GM18508 (cell line): ENCODE data around the gene CATSPER3.

ENCODE experiments used
- ATAC-seq: cut with Tn5 transposase; IDR thresholded peaks from one replicate; pipeline ENCODE4 v1.9.1; 2021; ENCODE audit warnings: moderate number of reproducible peaks; ENCODE audit not compliant: insufficient read depth, unreplicated experiment

The CATSPER3 gene

DNA sequence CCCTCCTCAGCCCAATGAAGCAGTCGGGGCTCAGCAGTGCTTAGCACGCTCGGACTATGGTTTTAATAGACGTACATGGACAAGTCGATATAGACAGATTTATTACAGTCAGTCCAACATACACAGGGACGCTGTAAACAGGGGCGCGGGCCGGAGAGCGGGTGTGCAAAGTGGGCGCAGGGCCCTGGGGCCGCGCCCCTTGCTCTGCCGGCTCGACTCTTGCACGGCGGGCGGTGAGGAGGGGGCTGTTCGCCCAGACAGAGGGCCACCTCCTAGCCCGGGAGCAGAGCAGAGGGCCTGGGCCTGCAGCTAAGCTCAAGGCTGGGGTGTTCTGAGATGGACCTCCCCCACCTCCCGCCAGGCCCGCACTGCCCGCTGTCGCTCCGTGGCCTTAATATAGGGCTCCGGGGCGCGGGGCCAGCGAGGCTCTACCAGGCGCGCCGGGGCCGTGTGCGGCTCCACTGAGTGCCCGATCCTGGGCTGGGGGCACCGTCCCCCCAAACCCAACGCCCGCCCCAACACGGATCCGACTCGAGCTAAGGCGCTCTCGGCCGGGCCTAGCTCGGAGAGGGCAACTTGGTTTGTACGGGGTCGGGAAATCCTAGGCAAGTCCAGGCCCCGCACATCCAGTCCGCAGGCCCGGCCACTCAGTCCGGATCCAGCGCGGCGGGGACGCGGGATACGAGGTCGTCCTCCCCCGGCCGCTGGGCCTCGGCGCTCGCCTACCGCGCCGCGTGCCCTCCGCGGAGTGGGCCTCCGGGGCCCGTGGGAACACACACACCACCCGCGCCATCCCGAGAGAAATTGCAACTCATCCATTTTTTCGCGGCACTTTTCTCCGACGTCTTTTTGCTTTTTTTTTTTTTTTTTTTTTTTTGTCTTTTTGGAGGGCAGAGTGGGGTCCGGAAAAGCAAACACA is 60.2 kb downstream of the CATSPER3 start:
- no peak for ATAC-seq

DNA sequence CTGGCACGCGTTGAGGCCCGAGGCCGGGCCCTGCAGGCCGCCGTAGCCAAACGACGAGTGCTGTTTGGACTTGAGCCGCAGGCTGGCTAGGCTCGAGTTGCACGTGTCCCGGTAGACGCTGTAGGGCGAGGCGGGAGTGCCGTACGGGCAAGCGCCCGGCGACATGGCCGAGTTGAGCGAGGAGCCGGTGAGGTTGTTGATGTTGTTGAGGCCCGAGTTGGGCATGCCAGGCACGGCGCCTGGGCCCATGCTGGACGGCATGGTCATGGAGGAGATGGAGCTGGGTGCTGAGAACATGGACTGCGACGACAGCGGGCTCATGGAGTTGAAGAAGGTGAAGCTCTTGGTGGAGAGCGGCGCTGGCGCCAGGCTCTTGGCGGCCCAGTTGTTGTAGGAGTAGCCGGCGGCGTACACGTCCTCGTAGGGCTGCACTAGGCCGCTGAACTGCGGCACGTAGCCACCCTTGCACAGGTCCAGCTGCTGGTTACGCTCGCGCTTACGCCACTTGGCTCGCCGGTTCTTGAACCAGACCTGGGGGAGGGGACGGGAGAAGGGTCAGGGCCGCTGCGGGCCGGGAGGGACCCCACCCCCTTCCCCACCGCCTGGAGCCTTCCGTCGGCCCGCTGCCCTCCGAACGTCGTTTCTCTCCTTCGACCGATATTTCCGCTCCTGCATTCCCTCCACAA is 61.2 kb downstream of the CATSPER3 start:
- no peak for ATAC-seq

DNA sequence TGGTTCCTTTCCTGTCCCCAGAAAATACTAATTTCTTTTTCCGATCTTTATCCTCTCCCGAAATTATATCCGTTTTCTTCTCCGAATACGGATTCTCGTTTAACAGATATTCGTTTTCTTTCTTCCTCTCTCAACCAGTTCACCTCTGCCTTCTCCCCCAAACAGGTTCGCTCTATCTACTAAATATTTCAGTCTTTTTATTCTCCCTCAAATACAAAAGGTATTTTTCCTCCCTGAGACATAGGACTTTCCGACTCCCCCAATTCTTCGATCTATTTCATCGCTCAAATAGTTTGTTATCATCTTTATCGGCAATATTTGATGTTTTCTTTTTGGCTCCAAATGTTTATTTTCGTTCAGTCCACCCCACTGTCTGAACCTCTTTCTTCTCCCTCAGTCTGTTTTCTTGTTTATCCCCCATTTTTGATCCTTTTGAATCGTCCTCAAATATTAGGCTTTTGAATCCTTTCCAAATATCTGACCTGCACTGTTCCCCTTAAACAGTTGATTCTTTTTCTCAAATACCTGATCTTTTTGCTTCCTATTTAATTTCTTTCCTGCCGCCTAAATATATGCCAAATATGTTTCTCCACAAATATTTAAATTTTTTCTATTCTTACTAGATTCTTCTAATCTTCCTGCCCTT is 61.9 kb downstream of the CATSPER3 start:
- ATAC-seq: no peak

DNA sequence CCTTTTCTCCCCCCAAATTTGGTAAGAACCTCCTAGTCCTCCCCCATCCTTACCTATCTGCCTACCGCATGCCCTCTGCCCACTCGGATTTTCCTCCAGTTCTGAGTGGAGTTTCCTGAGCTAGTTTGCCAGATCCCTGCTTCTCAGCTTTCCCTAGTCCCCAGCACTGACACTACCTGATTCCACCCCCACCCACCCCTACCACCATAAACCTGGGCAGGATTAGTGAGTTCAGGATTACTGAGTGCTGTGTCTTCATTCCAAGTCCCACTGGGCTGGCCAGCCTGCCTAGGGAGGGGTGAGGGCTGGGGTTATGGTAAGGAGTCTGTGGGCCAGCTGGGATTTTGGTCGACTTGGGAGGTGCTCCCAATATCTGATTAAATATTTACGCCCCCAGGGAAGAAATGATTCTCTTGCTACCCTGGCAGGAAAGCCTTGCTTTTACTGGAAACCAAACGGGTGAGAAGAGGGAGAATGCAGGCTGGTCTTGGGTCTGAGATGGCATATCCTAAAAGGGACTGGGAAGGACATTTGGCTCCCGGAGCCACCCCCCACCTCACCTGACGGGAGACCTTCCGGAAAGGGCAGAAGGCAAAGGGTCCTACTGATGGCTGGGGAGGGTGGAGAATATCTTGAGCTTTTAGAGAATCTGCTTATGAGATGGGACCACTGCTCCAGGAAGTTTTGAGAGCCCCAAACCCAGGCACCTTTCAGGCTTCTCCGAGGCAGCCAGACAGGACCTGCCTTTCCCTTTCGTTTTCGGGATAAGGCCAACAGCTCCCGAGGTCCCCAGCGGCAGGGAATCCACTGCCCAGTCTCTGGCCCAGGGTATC is 62.6 kb downstream of the CATSPER3 start:
- no peak for ATAC-seq

DNA sequence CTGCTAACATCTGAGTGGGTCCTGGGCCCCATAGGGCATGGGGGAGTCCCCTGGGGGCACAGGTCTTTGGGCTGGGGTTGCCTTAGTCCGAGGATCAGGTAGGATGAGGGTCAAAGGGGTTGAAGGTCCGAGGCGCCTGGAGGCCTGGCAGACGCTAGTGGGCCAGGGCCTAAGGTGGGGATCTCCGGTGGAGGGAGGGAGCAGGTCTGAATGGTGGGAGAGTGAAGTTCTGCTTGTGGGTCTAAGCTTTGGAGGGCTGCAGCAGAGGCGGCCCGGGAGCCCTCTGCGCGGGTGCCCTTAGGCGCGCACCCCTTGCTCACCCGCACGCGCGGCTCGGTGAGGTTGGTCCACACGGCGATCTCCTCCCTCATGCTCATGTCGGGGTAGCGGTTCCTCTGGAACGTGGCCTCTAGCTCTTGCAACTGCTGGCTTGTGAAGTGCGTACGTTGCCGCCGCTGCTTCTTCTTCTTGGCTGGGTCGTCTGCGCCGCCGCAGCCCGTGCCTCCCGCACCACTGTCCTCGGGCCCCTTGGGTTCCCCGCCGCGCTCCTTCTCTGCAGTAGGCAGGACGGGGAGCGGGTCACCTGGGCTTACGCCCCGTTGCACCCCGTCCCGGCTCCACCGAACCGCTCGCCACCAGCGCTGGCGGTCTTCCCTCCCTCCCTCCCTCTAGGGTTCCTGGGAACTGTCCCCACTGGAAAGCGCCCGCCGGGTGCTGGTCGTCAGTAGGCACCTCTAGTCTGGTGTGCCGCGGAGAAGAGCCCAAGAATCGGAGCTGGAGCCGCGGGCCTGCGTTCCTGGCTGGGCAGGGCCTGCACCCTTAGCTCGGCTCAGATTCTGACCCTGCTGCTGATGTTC is 63.5 kb downstream of the CATSPER3 start:
- ATAC-seq: no peak

DNA sequence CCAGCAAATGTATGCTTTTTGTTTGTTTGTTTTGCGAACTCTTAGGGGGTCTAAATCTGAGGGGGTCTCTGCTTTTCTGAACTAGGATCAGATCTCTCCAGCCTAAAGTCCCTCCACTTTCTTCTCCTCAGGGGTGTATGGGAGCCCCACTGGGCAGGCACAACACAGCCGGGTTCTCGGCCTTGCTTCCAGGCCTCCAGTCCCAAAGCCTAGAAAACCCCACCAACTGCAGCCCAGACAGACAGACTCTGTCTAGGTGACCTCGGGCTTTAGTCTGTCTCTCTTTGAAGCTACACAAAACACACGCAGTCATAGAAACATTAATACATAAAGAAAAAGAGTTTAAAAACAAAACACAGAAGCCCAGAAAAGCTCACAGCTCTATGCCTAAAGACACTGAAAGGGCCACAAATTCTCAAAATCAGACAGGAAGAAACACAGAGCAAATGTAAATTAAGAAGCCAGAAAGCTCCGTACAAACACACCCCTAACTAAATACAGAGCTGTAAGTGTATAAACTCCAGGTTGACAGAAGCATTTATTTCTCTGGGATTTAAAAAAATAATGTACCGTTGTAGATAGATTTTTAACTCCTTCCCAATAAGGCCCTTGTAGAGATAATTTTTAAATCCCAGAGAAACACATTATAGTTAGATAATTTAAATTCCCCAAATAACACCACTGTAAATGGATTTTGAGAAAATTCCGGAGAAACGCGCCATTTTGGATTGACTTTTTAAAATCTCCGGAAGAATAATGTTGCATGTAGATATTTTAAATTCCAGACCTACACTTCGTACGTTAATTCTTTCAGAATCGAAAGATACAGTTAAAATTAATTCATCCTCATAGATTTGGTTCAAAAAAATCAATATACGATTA is 64.3 kb downstream of the CATSPER3 start:
- no peak for ATAC-seq

DNA sequence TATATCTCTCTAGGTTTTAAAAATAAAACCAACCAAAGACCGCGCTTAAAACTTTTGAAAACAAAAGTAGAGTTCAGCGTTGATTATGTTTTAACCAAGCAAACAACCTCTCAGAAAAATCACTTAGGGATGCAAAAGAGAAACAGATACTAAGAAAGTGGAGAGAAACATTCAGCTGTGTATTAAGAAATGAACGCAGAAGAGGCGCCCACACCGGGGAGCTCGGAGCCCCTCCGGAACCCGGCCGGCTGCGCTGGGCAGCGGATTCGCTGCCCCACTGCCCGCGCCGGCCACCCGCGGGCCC is 64.9 kb downstream of the CATSPER3 start:
- no peak for ATAC-seq

DNA sequence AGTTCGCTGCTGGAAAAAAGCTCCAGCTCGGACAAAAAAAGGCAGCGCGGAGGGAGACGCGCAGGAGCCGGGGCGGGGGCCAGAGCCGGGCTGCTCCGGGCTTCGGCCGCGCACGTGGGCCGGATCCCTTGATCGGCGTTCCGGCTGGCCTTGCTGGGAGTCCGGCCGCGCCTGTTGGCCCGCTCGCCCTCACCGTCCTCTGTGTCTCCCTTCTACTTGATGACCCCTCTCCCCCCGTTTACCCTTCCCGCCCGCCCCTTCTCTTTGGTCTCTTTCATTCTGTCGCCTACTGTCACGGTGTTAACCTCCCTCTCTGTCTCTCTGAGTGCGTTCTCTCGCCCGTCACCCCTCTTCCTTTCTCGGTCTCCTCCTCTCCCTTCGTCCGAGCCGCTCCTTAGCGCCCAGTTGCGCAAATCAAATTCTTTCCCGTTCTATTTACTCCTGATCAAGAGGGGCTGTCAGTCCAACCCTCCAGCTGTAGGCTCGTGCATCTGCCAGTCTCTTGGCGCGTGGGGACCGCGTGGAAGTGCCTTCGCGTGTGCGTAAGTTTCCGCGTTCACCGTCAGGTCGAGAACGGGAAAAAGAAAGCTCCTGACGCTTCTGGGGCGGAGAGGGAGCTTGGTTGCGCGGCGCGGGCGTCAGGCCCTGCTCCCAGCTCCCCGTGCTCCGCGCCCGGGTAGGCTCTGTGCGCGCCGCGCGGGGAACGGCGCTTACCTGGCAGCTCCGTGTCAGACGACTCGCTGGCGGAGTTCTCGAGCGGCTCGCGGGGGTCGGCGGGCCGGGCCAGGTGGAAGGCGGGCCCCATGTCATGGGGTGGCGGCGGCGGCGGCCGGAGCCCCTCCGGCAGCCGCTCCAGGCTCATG is 65.5 kb downstream of the CATSPER3 start:
- no peak for ATAC-seq

DNA sequence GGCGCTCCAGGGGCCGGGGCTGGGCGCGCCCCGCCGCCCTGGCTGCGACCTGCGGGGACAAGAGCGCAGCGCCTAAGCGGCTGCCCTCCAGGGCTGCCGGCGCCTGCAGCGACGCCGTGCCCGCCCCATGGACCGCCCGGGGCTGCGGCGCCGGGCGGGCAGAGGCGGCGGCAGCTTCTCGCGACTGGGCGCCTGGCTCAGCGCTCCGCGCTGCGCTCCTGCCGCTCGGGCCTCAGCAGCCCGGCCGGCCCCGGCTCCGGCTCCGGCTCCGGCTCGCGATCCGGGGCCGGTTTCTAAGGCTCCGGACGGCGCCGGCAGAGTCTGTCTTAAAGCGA is 66.2 kb downstream of the CATSPER3 start, which contains the start of gene PITX1:
PITX1 (minus strand) TSS at position 328 of the 335 bp plus-strand sequence. CDS start 347 bp downstream, outside the sequence.
- ATAC-seq: no peak

DNA sequence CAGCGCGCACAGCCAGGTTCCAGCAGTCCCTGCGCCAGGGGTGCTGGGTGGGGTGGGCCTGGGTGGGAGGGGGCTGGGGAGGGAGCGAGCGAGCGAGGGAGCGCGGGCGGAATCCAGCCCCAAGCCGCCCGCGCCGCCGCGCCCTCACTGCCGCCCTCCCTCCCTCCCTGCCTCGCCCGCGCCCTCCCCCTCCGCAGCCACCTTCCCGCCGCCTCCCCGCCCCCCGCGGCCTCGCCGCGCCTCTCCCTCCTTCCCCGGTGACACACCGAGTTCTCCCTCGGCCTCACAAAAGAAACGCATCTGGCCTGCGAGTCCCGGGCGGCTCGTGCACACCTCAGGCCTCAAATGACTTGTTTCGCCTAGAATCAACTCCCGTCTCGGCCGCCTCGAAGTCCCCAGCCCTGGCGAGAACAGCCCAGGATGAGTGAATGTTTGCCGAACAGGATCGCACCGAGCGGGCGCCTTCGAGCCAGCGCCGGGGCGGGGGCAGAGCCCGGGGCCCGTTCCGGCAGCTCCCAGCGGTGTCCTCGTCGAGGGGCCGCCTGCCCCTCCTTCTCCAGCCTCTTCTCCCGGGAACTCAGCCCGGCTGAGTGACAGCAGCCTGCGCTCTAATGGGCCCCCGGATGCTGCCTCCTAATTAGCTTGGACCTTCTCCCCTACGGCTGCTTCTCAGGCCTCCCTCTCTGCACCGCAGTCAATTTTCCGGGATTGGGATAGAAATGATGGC is 66.7 kb downstream of the CATSPER3 start:
- no peak for ATAC-seq

DNA sequence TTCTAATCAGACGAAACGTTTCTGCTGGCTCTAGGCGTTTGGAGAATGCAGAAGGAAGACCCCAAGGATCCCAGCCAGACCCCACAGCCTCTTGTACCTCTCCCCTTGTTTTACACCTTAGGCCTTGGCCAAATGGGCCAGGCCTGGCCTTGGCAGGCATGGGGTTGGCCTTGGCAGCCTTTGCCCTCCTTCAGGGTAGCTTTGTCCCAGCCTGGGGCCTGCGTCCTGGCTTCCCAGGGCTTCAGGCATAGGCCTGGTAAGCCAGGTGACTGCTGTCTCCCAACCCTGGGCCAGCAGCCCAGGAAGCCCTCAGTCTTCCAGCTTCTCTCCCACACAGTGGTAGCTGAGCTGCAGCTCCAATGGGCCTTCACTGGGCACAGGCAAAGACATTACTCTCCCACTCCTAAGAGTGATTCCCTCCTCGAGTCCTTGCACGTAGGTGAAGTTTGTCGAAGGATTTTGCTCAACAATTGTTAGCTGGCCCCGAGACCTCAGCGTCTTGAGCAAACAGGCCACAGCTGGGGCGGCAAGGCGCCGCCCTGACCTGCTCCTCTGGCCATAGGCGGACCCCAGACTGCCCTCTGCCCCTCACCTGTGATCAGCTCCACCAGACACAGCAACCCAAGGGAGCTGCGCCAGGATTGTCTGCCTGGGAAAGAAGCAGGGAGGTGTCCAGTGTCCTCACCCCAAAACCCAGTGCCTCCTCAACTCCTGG is 67.4 kb downstream of the CATSPER3 start:
- ATAC-seq: no peak

DNA sequence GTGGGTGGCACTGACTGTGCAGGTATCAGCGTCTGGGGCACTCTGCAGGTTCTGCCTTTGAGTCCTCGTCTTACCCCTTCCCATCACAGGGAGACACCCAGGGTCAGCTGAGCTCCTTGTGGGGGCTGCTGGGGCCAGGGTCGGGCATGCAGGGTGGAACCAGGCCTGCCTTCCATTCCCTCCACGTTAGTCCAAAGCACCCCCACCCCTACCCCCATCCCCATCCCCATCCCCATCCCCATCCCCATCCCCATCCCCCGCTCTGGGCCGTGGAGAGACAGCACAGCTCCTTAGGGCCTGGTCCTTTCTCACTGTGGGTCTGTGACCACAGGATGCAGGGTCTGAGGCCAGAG is 67.9 kb downstream of the CATSPER3 start:
- no peak for ATAC-seq

DNA sequence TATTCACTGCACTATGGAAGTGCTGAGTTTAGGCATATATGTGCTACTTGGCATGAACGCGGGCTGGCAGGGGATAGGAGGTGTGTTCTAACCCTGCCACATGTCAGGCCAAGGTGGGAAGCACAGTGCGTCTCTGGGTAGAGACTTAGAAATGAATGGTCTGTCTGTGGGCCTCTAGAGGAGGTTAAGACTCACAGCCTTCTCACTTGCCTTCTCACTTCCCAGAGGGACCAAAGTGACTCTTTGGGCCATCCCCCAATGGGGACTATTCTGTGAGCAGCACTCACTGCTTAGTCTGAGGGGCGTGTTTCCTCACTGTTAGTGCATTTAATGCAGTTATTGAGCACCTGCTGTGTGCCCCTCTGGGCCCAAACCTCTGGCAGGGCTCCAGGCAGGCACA is 68.7 kb downstream of the CATSPER3 start:
- no peak for ATAC-seq

DNA sequence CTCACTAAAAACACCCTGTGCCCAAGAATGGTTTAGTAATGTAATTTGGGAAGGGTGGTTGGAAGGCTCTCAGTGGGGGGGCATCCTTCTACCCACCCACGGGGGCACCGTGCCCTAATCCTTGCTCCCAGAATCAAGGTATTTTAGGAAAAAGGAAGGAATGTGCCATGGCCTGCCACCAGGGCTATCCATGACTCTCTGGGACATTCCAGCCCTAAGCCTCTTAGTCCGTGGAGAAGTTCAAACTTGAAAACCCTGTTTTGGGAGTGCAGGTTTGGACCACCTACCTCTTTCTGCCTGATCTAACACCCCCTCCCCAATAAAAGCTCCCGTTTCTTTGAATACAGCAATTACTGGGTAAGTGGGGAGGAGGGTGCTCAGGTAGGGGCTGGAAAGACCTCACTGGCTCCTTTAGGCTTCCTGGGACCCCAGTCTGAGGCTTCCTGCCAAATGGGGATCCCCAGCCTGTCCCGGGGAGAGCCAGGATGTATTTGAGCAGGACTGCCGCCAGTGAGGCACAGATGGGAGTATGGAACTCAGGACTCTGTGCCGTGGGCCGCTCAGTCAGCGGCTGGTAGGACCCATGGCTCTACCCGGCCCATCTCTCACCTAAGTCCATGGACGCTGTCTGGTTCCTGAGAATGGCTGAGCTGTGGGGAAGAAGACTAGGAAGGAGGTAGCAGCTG is 70.0 kb downstream of the CATSPER3 start:
- no peak for ATAC-seq

DNA sequence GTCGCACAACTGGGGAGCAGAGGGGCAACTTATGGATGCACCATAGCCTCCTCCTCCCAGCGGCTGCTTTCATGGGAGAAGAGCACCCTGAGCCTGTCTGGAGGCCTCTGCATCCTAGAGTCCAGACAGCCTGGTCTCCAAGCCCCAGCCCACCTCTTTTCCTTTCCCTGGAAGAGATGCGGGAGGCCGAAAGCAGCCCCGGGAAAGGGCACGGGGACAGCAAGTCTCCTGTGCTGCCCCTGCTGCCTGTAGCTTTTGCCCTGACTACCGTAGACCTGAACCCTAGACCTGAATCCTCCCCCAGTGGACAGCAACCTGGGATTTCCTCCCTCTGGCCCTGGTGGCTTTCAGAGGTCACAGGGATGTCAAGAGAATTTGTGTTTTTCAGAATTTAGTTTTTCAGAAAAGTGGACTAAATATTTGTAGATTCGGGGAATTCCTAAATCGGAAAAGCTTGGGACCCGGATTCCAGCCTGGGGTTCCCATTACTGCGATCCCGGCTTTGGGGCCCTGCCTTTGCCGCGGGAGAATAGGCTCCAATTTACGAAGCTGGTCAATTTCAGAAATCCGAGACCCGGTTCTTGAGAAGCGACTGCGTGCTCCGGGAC is 70.6 kb downstream of the CATSPER3 start:
- ATAC-seq: no peak
